Stimulated activated CD8-positive, alpha-beta memory T cell treated with anti-CD3 and anti-CD28 coated beads, Interleukin-15, amount 100 ng/mL, for 4 hours (primary cell): ENCODE measurements around the gene NKX1-1.
"Not testable (repeated sequence)": the region's sequence is repeated elsewhere in the genome, so short reads cannot be mapped to it uniquely, and the experiment has no call there.

Experiments used
- DNase-seq, 2 donors: peaks; one replicate each; pipeline ENCODE4 v3.0.0-alpha.2; 2020; ENCODE audit warnings: low read depth in 2 of 2

Gene NKX1-1

DNA sequence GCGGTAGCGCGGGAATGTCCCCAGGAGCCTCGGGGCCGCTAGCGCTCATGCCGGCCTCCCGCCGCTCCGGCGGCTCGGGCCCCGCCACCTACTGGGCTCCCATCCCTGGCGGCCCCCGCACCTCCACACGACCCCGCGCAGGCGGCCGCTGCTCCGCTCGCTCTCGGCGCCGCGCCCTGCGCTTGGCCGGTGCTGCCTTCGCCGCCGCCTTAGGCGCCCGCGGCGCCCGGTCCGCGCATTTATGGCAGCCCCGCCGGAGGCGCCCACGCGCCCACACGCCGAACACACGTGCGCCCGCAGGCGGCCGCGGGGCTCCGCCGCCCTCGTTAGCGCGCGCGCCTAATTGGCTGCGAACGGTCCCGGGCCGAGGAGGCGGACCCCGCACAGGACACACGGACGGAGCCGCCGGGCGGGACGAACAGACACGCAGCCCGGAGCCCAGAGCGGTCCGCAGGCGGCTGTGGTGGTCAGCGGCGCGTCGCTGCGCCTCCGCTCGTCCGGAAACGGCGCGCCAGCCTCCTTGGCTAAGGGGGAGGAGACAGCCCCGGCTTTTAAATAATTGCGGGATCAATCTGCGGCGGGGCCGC is at the start of gene NKX1-1:
NKX1-1 (minus strand) TSS at position 49 of the 587 bp plus-strand sequence; CDS start at position 49, 0 bp downstream.
- DNase-seq: no peak

DNA sequence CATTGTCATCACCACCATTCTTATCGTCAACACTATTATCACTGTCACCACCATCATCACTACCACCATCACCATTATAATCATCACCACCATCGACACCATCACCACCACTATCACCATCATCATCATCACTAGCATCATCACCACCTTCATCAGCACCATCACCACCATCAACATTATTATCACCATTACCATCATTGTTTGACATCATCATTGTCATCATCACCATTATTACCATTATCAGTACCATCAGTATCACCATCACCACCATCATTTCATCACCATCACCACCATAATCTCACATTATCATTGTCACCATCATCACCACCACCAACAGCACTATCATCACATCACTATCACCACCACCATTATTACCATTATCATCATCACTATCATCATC is 47.5 kb upstream of the NKX1-1 start:
- no peak for DNase-seq

DNA sequence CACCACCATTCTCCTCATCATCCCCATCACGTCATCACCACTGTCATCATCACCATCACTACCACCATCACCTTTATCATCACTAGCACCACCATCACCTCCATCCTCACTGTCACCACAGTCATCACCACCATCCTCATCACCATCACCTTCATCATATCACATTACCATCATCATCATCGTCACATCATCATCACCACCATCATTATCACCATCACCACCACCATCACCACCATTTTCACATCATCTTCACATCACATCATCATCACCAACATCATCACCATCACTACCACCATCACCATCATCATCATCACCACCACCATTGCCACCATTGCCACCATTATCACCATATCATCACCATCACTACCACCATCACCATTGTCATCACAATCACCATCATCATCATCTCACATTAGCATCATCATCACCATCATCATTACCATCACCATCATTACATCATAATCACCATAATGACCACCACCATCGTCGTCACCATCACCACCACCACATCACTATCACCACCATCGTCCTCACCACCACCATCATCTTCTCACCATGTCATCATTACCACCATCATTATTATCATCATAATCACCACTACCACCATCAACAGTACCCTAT is 46.3 kb upstream of the NKX1-1 start:
- DNase-seq: no peak

DNA sequence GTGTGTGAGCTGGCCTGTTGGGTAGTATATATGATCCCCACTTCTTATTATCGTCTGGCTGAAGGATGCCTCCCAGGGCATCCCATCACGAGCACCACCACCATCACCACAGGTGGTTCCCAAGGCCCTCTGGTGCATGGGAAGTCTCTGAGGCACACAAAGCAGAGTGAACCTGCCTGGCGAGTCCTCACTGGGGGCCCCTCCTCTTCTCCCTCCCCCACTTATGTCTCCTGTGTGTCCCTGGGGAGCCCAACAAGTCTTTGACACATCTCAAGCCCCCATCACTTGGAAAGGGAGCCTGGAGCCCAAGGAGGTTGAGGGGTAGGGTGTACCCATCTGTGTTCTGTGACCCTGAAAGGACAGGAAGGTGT is 45.5 kb upstream of the NKX1-1 start:
- no peak for DNase-seq

DNA sequence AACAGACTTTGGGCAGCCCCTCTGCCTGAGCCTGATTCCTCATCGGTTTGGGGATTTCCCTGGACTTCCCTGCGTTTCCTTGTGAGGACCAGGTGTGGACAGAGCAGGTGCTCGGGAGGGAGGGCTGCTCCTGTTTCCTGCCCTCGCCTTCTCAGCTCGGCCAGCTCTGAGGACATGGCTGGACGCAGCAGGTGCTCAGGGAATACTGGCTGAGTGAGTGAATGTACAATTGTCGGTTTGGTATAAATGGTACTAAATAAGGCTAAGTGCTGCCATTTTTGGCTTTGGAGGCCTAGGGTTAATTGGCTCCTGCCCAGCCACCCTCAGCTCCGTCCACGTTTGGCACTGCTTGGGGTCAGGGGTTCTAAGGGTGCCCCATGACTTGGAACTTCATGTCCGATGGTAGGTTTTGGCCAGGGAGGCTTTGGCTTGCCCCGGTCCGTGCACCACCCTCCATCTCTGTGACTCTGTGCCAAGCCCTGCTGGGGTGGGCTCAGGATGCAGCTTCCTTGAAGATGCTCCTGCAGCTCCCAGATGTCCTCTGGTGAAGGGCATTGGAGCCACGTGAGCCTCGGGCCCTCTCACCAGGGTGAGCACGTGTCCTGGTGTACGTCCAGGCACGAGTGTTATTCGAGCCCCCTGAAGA is 45.0 kb upstream of the NKX1-1 start:
- DNase-seq: no peak

DNA sequence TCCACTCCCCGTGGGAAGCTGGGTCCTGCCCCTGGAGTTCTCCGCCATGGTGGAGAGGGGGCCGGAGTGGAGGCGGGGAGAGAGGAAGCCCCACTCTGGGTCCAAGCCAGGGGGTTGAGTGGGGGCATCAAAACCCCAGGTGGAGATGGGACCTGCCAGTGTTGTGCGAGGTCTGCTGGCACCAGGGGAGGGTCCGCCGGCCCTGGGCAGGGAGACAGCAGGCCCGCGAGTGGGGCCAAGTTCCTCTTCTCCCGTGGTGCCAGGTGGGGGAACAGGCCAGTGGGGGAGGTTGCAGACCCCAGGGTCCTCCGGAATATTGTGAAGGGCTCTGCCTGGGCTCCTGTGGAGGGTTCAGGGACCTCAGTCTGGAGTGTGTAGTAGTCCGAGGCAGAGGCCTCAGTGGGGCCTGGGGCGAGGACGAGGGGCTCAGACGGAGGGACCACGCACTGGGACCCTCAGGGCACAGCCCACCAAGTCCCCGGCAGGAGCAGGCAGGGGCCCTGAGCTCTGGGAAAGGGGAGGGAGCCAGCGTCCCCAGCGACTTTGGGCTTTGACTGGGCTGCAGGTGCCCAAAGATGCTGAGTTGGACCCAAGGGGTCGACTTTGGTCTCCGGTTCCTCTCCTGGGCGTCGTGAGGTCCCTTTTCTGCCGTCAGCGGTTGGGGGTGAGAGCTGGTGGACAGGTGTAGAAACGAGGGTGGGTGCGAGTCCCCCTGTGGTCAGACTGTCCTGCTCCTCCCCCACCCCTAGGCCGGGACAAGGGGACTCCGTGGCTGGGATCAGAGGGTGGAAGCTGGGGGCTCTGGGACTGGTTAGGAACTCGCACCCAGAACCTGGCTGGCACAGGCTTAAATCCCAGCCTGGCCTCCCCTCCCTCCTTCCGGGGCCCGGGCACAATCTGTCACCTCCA is 43.8 kb upstream of the NKX1-1 start:
- DNase-seq: no peak

DNA sequence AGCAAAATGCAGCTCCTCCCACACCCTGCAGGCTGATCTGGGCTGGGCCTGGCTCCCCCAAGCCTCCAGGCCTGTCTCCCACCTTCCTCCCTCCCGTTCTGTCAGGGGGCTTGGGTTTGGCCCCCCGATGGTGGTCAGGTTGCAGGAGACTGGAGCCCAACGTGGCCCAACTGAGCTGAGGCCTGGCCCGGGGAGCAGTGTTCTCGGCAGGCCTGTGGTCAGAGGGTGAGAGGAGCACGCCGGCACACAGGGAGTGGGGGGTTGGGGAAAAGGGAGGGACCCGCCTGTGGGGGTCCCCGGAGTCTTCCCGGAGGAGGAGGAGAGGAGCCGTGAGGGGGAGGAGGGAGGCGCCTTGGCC is 43.2 kb upstream of the NKX1-1 start:
- DNase-seq: no peak

DNA sequence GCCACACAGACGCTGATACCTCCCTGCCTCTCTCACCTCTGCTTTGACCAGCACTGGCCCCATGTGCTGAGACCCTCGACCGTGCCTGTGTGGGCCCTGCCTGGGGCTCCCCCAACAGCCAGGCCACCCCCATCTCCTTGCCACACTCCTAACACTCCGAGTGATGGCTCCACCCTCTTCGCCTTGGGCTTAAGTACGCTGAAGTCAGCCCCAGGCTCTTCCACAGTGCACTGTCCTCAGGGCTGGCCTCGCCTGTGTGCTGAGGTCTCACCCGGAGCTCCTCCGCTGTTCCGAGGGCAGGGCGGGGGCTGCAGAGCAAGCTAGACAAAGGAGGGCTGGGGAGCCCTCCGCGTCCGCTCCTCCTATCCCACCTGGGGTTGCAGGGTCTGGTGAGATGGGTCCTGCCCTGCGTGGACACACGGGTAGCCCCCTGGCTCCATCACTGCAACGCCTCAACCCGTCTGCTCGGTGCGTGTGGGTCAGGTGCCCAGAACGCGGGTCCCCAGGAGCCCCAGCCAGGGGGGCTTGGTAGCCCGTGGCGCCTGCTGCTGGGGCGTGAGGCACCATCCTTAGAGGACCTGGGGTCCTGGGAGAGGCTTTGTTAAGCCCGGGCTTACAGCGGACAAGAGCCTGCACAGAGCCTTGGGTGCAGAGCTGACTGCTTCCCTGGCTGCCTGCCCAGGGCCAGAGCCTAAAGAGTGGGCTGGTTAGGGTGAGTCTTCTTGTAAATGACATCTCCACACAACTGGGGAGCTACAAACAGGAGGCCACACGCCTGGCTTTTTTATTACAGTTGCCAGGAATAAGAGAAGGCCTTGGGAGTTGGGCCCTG is 42.6 kb upstream of the NKX1-1 start:
- no peak for DNase-seq

DNA sequence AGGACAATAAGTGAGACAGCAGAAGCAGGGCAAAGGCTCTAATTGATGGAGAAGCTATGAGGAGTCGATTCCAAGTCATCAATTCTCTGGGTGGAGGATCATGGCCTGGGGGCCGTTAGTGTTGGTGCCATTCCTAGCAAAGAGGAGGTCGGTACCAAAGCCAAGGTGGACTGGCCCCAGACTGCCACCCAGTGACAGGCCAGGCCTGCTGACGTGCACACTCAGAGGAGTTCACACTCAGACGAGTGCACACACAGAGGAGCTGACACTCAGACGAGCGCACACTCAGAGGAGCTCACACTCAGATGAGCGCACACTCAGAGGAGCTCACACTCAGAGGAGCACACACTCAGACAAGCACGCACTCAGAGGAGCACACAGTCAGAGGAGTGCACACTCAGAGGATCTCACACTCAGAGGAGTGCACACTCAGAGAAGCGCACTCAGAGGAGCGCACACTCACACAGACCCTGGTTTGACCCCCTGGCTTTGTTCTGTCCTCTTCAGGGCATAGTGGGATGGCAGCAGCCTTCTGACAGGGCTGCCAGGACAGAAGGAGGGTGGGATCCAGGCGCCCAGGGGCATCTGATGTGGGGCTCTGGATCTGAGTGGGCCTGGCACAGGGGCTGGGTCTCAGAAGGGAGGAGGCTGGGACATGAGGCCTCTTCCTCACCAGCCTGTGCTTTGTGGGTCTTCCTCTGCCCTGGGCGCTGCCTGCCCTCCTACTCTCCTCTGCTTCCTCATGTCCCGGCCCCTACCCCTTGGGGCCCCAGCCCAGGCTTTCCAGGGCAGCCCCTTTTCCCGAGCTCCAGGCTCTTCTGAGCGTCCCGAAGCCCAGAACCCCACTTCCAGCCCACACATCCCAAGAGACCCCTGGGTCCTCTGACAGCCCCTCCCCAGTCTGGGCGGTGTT is 41.7 kb upstream of the NKX1-1 start:
- DNase-seq: no peak

DNA sequence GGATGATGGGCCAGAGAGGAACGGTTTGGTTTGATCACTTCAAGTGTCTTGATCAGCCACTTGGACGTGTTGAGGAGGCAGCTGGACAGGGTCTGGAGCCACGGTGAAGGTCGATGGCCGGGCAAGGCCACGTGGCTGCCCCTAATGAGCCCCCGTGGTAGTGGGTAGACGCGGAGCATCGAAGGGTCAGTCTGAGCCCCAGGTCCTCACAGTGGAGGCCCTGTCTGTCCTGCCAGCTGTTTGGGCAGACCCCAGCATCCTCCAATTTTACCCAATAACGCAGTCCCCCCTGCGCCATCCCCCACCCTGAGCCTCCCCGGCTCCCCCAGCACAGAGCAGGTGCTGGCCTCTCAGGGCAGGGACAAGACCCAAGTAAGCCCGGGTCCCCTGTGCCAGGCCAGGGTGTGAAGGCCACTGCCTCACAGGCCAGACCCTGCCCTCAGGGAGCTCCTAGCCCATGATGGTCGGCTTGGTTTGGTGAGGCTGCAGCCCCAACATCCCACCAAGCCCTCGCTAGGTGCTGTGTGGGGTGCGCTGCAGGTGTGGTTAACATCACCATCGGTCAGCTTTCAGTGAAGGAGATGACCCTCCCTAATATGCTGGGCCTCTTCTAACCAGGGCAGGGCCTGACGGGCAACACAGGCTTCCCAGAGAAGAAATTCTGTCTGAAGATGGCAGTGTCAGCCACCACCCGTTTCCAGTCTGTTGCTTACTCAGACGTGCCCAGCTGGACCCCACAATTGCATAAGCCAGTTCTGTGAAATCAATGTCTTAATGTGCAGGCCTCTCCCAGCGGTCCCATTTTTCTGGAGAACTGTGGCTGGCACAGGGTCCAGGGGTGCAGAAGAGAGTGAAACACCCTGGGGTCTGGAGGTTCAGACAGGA is 40.5 kb upstream of the NKX1-1 start:
- no peak for DNase-seq

DNA sequence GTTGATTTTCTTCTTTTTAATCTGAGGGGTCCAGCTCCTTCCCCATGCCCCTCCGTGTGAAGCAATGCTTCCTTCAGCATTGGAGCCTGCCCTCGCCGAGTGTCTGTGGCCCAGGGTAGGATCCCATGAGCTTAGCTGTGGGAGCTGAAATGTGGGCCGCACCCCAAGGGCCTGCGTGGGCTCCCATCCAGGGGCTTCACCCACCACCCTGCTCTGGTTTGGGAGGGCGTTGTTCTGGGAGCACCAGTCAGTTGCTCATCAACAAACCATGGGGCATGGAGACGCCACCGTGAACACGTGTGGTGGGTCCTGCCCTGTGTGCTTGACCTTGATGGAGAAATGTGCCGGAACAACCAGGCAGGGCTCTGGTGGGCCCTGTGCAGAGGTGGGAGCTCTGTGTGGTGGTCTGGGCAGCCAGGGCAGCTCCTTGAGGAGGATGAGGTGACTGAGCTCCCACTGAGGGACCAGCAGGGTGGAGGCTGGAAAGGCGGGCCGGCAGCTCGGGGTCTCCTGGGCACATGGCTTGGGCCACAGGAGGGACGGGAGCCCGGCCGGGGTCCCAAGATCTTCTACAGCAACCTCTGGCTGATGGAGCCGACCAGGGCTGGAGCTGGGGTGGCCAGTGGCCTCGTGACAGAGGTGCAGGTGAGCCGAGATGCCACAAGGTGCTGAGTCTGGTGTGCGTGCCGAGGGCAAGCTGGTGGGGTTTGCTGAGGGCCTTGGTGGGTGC is 39.6 kb upstream of the NKX1-1 start:
- DNase-seq: no peak

DNA sequence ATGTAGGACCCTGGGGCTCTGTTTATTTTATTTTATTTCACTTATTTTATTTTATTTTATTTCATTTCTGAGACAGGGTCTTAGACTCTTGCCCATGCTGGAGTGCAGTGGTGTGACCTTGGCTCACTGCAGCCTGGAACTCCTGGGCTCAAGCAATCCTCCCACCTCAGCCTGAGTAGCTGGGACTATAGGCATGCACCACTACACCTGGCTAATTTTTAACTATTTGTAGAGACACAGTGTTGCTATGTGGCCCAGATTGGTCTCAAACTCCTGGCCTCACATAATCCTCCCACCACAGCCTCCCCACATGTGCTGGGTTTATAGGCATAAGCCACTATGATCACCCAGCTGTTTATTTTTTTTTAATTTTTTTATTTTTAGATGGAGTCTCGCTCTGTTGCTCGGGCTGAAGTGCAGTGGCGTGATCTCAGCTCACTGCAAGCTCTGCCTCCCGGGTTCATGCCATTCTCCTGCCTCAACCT is 37.5 kb upstream of the NKX1-1 start:
- DNase-seq: not testable (repeated sequence)

DNA sequence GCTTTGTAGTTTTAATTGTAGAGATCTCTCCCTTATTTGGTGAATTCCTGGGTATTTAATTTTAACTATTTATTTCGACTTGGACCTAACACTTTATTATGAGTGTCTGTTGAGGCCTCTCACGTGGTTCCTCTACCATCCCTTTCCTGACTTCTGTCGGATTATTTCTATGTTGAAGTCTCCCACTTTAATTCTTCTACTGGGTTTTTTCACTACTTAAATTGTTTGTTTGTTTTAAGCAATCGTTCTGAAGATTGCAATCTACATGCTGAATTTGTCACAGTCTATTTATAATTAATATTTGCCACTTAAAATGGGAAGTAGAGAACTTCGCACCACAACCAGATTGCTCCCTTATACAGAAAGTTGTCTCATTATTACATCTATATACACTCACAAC is 20.8 kb upstream of the NKX1-1 start:
- DNase-seq: no peak

DNA sequence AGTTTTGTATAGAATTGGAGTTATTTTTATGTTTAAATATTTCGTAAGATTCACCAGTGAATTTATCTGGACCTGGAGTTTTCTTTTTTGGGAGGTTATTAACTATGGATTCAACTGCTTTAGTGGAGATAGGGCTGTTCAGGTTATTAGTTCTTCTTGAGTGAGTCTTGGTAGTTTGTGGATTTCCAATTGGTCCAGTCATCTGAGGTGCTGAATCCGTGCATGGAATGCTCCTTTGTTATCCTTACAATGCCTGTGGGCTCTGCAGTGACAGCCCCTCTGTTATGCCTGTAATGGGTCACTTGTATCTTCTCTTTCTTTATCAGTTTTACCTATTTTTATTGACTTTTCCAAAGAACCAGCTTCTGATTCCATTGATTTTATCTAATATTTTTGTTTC is 15.4 kb upstream of the NKX1-1 start:
- no peak for DNase-seq

DNA sequence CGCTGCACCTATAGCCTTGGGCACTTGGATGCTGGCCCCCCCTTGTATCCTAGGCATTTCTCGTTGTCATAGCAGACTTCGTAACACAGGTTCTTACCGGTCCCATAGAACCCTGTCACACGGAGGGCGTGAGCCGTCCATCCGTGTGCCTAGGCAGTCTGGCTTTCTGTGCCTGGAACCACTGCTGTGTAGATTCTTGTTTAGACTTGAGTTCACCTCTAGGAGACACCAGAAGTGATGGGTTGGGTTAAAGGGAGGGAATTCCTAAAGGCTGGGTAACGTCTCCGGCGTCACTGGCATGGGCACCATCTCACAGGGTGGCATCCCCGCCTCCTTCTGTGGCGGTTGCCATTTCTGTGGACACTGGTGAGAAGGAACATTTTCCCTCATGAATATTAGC is 13.5 kb upstream of the NKX1-1 start:
- no peak for DNase-seq

DNA sequence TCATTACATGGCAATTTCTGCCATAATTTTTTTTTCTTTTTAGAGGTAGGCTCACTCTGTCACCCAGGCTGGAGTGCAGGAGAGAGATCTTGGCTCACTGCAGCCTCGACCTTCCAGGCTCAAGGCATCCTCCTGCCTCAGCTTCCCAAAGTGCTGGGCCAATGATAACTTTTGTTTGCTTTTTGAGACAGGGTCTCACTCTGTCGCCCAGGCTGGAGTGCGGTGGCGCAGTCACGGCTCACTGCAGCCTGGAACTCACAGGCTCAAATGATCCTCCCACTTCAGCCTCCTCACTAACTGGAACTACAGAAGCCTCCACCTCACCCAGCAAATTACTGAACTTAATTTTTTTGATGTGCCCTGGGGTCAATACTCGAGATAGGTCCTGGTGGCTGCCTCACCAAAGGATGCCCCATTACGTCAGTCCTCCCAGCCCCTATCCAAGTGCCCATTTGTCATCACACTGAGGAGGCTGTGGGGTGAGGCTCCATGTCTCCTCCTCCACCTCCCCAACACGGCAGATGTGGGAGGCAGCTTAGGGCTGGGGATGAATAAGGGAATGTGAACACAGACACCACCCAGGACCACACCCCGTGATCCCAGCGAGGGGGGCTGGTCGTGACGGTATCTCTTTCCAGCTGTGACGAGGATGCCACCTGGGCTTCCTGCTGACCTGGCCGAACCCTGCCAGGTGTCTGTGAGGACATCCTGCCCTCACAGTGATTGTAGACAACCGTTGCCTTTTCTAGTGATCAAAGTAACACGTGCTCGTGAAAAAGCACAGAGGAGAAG is 12.4 kb upstream of the NKX1-1 start:
- no peak for DNase-seq

DNA sequence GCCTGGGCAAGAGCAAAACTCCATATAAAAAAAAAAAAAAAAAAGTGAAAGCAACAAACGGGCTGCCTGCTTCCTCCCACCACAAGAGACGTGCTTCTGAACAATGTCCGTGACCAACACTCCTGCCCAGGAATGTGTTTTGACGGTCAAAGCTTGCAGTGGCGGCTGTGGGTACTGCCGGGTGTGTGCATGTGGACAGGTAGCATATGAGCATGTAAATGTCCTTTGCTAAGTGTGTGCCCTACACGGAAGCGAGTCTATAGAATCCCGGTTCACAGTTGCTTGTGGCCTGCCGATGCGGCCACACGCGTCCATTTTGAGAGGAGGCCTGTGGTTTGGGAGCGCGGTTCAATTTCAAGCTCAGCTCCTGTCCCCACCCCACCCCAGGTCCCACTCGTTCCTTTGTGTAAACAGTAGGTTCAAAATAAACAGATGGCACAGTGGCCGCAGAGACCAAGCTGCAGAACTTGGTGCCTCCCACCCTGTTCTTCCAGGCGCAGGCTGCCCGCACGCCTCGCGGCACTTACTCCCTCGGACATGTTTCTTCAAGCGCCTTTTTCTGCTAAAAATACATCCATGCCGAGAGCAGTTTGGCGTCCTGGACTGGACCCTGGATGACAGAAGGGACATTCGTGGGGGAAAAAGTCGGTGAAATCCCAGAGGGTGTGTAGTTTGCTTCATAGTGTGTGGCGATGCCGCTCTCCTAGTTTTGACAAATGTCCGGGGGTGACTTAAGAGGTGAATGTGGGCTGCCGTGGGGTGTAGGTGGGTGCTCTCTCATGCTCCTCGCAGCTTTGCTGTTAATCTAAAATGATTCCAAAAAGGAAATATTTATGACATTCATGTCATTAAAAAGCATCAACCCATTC is 11.5 kb upstream of the NKX1-1 start:
- no peak for DNase-seq
